Stimulated activated effector memory CD8-positive, alpha-beta T cell treated with anti-CD3 and anti-CD28 coated beads, Interleukin-12 subunit alpha, Interleukin-12 subunit beta, amount 100 ng/mL, for 72 hours (primary cell): ENCODE data around the gene GSDMA.
A peak's percentile ranks its signal among the peaks of the same experiment; 100 is the strongest.

Experiments used
- ATAC-seq: fragments of 150-1000 bp; cut with Tn5 transposase; 2 replicates; pipeline ENCODE4 v1.10.0; 2021
- DNase-seq, 2 donors: peaks; one replicate each; pipeline ENCODE4 v3.0.0; 2021 to 2022; ENCODE audit warnings: low spot score in 2 of 2
- H3K27ac Mint-ChIP-seq: one replicate; pipeline ENCODE4 v1.8.0; 2022; ENCODE audit warnings: mild to moderate bottlenecking, mixed read lengths
- H3K36me3 Mint-ChIP-seq: one replicate; pipeline ENCODE4 v1.8.0; 2022; ENCODE audit warnings: mild to moderate bottlenecking, mixed read lengths
- H3K4me1 Mint-ChIP-seq: one replicate; pipeline ENCODE4 v1.8.0; 2022; ENCODE audit warnings: mixed read lengths
- H3K4me3 Mint-ChIP-seq: one replicate; pipeline ENCODE4 v1.8.0; 2022; ENCODE audit warnings: mild to moderate bottlenecking, mixed read lengths
- H3K9me3 Mint-ChIP-seq: one replicate; pipeline ENCODE4 v1.8.0; 2022; ENCODE audit warnings: mixed read lengths

Gene GSDMA

DNA sequence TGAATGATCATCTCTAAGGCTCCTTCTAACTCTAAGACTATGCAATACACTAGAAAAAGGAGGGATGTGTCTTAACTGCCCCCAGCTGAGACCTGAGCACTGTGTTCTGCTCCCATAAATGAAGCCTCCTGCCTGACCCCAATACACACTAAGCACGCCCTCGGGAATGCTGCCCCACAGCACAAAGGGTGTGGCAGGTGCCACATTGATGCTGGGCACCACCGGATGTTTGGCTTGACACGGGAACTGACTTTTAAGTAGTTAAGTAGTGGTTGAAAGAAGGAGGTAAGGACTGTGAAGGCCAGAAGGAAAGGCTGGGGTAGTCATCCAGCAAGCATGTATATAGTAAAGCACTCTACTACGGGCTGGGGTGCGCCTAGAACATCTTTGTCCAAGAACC lies 4.0 kb downstream of the GSDMA start:
- no peak overlapping the region for H3K27ac Mint-ChIP-seq

DNA sequence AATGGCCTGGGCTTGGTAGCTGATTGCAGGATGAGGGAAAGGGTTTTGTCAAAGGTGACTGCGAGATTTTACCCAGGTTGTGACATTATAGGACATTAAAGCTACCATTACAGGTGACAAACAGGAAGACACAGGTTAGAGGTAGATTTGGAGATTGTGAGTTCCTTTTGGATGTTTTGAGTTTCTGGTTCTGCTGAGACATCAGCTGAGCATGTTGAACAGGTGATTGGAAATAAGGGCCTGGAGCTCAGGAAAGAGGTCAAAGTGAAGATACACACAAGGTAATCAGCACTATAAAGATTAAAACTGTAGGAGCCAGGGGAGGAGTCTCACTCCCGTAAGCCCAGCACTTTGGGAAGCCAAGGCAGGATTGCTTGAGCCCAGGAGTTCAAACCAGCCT lies 6.0 kb downstream of the GSDMA start:
- Mint-ChIP-seq H3K4me1 (peaks cover 5% of the 10 kb centered on the region), H3K36me3 (no peaks in the 10 kb centered on the region)

More for the DNA sequence above, 4.0 kb downstream of the GSDMA start:
- Mint-ChIP-seq H3K9me3 (no peaks in the 10 kb centered on the region), H3K36me3 (no peaks in the 10 kb centered on the region), H3K4me1 (peaks cover 20% of the 10 kb centered on the region), H3K4me3 (no peak overlapping the region)
- no peak for ATAC-seq
- DNase-seq, result no peak

DNA sequence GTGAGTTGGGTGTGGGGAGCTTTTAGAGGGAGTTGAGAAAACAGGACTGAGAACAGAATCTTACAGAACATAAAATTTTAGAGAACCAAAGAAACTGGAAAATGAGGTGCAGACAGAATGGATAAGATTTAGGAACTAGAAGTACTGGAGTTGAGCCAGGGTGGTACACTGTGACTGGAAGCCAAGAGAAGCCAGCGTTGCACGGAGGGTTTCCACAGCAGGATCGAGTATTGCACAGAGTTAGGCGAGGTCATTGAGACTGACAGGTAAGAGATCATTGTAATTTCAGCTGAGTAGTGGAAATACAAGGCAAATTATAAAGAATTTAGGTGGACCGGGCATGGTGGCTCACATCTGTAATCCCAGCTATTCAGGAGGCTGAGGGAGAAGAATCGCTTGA lies 6.6 kb downstream of the GSDMA start:
- H3K9me3 Mint-ChIP-seq, result no peaks in the 10 kb centered on the region
- DNase-seq, result no peak
- H3K4me3 Mint-ChIP-seq, result no peak overlapping the region
- H3K4me1 Mint-ChIP-seq, result no peaks in the 10 kb centered on the region
- no peak overlapping the region for H3K27ac Mint-ChIP-seq
- H3K36me3 Mint-ChIP-seq, result no peaks in the 10 kb centered on the region
- ATAC-seq, result no peak

More for the DNA sequence above, 6.0 kb downstream of the GSDMA start:
- DNase-seq, result no peak
- Mint-ChIP-seq H3K27ac (no peak overlapping the region), H3K9me3 (no peaks in the 10 kb centered on the region), H3K4me3 (no peak overlapping the region)
- ATAC-seq, result no peak

DNA sequence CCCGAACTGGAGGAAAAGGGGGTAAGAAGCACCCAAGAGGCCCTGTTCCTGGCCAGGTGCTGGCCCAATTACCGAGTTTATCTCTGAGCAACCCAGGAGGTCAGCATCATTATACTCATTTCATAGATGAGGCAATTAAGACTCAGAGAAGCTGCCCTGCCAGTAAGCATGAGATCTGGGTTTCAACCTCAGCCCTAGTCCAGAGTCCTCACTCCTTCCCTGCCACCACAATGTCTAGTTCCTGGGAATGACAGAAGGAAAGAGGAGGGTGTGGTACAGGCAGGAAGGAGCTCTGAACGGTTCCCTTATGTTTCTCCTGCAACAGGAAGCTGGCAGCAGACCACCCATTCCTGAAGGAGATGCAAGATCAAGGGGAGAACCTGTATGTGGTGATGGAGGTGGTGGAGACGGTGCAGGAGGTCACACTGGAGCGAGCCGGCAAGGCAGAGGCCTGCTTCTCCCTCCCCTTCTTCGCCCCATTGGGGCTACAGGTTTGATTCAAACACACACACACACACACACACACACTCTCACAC lies 7.4 kb downstream of the GSDMA start:
- DNase-seq (no peak), ATAC-seq (no peak)
- Mint-ChIP-seq H3K27ac (no peak overlapping the region), H3K4me3 (no peak overlapping the region), H3K4me1 (no peaks in the 10 kb centered on the region), H3K36me3 (no peaks in the 10 kb centered on the region), H3K9me3 (no peaks in the 10 kb centered on the region)

DNA sequence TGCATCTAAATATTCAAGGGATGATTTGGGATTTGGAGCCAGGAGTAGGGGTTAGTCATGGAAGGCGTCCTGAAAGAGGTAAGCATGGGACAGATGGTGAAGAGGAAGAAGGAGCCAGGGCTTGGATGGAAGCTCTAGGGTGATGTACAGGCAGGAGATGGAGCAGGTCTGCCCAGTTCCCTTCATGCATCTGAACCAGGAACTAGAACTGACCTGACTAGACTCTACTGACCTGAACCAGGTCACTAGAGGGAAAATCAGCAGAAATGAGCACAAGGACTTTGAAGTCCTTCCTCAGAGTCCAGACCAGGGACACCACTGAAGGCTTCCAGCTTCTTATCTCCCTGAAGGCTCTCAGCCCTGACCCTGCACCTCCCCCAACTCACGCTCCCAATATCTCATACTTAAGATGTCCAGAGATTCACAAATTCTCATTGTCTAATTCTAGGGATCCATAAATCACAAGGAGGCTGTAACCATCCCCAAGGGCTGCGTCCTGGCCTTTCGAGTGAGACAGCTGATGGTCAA lies 8.3 kb downstream of the GSDMA start:
- H3K27ac Mint-ChIP-seq, result no peak overlapping the region
- H3K4me3 Mint-ChIP-seq, result no peak overlapping the region
- no peaks in the 10 kb centered on the region for H3K9me3 Mint-ChIP-seq
- H3K4me1 Mint-ChIP-seq, result no peaks in the 10 kb centered on the region
- H3K36me3 Mint-ChIP-seq, result no peaks in the 10 kb centered on the region
- DNase-seq (no peak), ATAC-seq (no peak)

DNA sequence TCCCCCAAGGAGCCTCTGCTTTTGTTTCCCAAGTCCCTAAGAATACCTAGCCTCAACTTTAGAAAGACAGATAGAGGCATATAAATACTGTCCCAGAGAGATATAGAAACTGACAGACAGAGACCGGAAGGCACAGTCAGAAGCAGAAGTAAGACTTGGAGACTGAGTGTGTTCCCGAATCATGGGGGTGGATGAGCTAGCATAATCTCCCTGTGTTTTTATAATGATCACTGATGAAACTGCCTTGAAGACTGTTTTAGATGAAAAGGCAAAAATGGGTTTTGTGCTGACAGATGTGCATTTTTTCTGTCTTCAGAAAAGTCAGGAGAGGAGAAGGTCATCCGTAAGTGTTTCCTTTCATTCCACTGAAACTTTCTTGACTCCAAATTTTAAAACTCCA lies 9.5 kb downstream of the GSDMA start:
- no peaks in the 10 kb centered on the region for H3K9me3 Mint-ChIP-seq
- DNase-seq, result no peak
- no peak overlapping the region for H3K27ac Mint-ChIP-seq
- no peak overlapping the region for H3K4me3 Mint-ChIP-seq
- H3K4me1 Mint-ChIP-seq, result no peaks in the 10 kb centered on the region
- no peak for ATAC-seq
- no peaks in the 10 kb centered on the region for H3K36me3 Mint-ChIP-seq

DNA sequence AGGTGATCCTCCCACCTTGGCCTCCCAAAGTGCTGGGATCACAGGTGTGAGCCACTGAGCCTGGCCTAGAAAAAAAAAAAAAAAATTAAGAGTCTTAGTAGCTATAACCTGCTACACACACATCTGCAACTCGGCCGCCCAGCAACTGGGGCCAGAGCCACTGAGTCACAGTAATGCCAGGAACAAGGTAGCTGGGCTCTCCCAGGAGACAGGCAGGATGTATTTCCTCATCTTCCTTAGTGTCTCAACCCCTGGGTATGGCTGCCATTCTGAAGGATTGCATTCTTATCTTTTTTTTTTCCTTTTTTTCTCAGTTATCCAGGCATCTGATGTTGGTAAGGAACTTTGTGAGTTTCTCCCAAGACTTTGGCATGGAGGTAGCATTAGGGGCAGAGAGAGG lies 10.7 kb downstream of the GSDMA start:
- Mint-ChIP-seq H3K9me3 (no peaks in the 10 kb centered on the region), H3K36me3 (no peaks in the 10 kb centered on the region), H3K4me3 (no peak overlapping the region), H3K4me1 (no peaks in the 10 kb centered on the region), H3K27ac (no peak overlapping the region)
- DNase-seq, result no peak
- ATAC-seq, result no peak

DNA sequence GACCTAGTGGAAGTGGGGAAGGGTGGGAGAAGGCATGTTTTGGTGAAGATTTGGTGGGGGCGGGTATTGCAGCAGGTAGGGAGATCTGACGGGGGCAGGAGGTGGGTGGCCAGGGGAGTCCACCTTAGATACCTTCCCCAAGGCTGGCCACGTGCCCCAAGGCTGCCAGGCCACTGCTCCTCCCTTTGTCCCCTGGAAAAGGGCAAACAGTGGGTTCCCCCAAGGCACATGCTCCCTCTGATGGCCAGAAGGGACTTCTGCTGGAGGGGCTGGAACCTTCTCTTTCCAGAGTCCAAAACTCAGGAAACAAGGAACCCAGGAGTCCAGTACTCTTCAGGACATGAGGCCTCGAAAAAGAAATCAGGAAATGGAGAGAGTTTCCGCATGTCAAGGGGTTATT lies 11.6 kb downstream of the GSDMA start:
- no peak overlapping the region for H3K4me3 Mint-ChIP-seq
- H3K4me1 Mint-ChIP-seq, result peaks cover 4% of the 10 kb centered on the region
- DNase-seq (no peak), ATAC-seq (no peak)
- no peak overlapping the region for H3K27ac Mint-ChIP-seq
- no peaks in the 10 kb centered on the region for H3K9me3 Mint-ChIP-seq
- no peaks in the 10 kb centered on the region for H3K36me3 Mint-ChIP-seq

DNA sequence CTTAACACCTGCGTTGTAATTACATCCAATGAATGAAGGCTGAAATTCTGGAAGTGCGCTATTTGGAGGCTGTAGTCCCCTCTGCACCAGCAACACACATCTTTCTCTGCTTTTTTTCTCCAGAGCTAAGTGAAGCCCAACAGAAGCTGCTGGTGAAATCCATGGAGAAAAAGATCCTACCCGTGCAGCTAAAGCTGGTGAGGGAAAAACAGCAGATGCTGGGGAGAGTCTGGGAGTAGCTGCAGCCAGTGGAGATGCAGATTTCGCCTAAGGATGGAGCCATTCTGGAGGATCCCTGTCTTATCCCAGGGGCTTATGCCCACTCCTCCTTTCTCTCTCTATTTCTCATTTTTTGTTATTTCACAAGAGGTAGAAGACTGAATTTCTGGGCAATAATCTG lies 13.0 kb downstream of the GSDMA start:
- H3K9me3 Mint-ChIP-seq, result no peaks in the 10 kb centered on the region
- peaks cover 14% of the 10 kb centered on the region for H3K4me1 Mint-ChIP-seq
- no peak overlapping the region for H3K4me3 Mint-ChIP-seq
- H3K27ac Mint-ChIP-seq, result no peak overlapping the region
- ATAC-seq, result no peak
- DNase-seq, result no peak
- H3K36me3 Mint-ChIP-seq, result peaks cover 7% of the 10 kb centered on the region

DNA sequence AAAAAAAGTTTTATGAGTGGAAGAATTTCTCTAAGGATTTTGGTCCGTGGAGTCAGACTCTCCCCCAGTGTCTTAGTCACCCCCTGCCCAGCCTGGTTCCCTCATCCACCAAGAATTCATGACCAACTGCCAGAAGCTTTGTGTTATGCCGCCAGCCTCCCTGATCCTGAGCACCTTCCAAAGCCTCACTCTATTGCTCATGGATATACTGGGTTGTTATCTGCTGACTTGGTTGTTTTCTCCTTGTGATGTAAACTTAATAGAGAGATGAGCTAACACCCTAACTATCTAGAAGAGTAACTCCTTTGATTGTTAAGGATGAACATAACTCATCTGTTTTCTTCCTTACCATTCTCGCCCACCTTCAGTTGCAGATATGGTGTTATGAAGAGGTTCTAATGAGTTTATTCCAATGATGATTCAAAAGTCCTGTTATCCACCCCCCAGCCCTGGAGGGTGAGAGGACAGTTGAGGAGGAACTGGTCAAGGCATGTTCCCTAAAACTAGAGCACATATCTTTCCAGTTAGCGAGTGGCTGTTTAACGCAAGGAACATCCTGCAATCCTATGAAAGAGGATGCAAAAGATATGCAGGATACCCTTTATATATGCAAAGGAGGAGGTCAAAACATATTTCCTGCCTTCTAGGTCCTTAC lies 16.3 kb downstream of the GSDMA start:
- peaks cover 26% of the 10 kb centered on the region for H3K4me1 Mint-ChIP-seq
- peak overlapping the region; percentile 93 for H3K4me3 Mint-ChIP-seq
- H3K27ac Mint-ChIP-seq, result no peak overlapping the region
- no peaks in the 10 kb centered on the region for H3K9me3 Mint-ChIP-seq
- H3K36me3 Mint-ChIP-seq, result peaks cover 29% of the 10 kb centered on the region
- ATAC-seq, result no peak
- DNase-seq, result no peak

DNA sequence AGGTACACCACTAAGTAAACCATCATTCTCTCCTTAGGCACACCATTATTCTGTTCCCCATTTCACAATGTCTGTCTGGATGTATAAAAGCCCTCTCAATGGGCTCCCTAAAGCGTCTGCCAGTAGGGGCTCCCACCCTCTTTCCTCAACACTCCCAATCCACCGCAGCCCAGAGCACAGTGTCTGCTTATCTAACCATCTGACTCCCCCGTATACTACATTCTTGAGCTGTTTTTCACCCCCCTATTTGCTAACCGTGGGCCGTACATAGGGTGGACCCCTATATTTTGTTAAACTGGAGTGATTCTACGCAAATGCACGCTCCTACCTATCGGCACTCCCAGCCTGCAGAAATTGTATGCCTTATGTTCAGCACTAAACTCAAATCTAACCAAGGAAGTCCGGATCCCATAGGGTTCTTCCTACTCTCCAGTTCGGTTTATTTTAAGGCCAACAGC lies 17.1 kb downstream of the GSDMA start:
- Mint-ChIP-seq H3K9me3 (no peaks in the 10 kb centered on the region), H3K4me3 (peak overlapping the region; percentile 93), H3K27ac (peak overlapping the region; percentile 99), H3K4me1 (peaks cover 32% of the 10 kb centered on the region), H3K36me3 (peaks cover 36% of the 10 kb centered on the region)
- DNase-seq (no peak), ATAC-seq (peak; percentile 20)

DNA sequence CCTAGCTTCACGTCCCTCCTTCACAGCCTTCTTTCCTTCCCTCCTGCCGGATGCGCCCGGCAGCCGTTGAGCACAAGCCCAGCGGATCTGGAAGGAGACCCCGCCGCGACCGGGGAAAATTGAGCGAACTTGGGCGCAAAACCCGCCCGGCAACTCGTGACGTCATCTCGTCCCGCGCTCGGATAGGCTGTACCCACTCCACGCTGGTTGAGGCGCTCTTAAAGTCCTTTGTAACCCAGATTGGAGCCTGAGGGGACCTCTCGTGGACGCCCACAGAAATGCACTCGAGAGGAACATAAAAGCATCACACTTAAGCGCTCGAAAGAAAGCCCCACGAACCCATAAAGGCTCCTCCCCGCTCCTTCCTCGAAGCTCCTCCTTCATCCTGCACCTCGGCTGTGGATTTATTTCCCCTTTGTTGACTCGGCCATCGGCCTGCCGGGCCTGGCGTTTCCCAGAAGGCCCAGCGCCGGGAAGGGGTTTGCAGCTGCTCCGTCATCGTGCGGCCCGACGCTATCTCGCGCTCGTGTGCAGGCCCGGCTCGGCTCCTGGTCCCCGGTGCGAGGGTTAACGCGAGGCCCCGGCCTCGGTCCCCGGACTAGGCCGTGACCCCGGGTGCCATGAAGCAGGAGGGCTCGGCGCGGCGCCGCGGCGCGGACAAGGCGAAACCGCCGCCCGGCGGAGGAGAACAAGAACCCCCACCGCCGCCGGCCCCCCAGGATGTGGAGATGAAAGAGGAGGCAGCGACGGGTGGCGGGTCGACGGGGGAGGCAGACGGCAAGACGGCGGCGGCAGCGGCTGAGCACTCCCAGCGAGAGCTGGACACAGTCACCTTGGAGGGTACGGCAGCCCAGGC lies 17.8 kb downstream of the GSDMA start, which contains the start of gene PSMD3:
PSMD3 (plus strand) TSS at position 457 of the 856 bp plus-strand sequence; CDS start at position 621, 164 bp downstream.
- Mint-ChIP-seq H3K36me3 (peaks cover 43% of the 10 kb centered on the region), H3K4me3 (peak within 1 kb of the TSS; percentile 93), H3K9me3 (no peaks in the 10 kb centered on the region), H3K4me1 (peaks cover 32% of the 10 kb centered on the region), H3K27ac (peak within 1 kb of the TSS; percentile 99)
- peak; percentile 96 to 99 for DNase-seq
- ATAC-seq, result peak; percentile 97

DNA sequence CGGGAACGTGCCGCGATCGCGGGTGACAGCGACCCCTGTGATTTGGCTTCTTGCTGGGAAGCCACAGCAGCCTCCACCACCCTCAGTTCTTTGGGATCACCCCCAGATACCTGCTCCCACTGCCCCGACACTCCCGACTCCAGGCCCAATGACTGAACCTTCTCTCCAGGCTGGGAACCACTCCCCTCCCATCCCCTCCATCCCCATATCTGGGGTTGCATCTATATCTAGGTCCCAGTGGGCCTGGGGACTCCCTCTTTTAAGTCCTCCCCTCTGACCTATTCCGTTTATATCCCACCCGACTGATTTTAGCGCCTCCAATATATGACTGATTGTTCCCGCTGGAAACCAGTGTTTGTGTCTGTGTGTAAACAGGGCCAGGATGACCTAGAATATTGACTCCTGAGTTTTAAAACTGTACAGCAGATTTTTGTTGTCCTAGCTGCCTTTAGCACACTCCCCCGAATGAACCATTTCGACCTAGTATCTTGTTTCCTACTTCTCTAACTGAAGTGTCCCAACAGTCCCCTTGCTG lies 18.5 kb downstream of the GSDMA start:
- Mint-ChIP-seq H3K36me3 (peaks cover 50% of the 10 kb centered on the region), H3K4me1 (peaks cover 32% of the 10 kb centered on the region), H3K27ac (peak overlapping the region; percentile 99), H3K9me3 (no peaks in the 10 kb centered on the region), H3K4me3 (peak overlapping the region; percentile 93)
- no peak for ATAC-seq
- no peak for DNase-seq

DNA sequence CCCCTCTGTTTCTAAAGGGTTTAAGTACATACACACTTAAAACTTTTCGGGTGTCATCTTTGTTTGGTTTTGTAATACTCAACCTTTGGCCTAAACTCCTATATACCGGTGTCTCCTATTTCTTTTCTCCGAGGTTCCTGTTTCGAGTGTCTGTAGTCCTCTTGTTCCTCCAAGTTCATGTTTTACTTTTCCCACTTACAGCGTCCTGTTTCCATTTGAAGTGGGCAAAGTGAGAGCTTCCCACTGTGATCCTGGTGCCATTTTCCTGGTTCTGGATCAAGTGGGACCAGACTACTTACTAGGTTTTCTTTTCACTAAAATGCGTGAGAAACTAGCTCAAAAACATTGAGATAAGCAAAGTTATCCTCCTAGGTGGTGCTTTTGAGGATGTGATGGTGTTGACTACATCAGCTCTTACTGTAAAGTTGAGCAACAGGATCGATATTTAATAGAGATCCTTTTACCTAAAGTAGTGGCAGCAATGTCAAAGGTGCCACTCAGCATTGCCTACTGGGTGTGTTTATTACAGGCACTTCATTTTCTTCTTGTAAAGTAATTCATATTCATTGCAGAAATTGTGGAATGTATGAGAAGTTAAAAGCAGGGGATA lies 19.1 kb downstream of the GSDMA start:
- H3K4me1 Mint-ChIP-seq, result peaks cover 37% of the 10 kb centered on the region

More for the DNA sequence above, 19.1 kb downstream of the GSDMA start:
- Mint-ChIP-seq H3K4me3 (peak overlapping the region; percentile 93), H3K27ac (peak overlapping the region; percentile 99), H3K36me3 (peaks cover 56% of the 10 kb centered on the region), H3K9me3 (no peaks in the 10 kb centered on the region)
- ATAC-seq (no peak), DNase-seq (no peak)
